Sciatic nerve (tissue), 2 donors: Measurements from ENCODE around the gene NMRK2. TPM values are rescaled to one million over a fixed set of nuclear protein-coding genes. Genes with fewer than 3 reads are reported as not detected.
A peak's percentile ranks its signal among the peaks of the same experiment; 100 is the strongest.

ENCODE experiments used
- ATAC-seq: fragments of 200-7000 bp; cut with Tn5 transposase; one replicate; pipeline ENCODE4 v1.9.1; 2020; ENCODE audit warnings: mild to moderate bottlenecking, moderate library complexity
- DNase-seq: peaks from one replicate; pipeline ENCODE4 v3.0.0-alpha.2; 2020; ENCODE audit warnings: low spot score
- intact Hi-C: fragments of 100-400 bp; cut with DNase I; formaldehyde crosslinking; loops from one replicate; pipeline ENCODE4 v1.14.2; 2022
- total RNA-seq: library from RNA; stranded (reverse); fragmentation: NEBNext Ultra II Directional; extraction: Animal tissue kit (Norgen Biotek cat#: 25700); gene quantifications from one replicate; pipeline ENCODE4 v1.2.1, GENCODE V29; 2021
- donor health status: DM: no; HTN: no; CAD: no.
- donor health status: DM: no; HTN: no; CAD: no.

The NMRK2 gene
- total RNA-seq, 1 donor from 2014 or later, result not detected

DNA sequence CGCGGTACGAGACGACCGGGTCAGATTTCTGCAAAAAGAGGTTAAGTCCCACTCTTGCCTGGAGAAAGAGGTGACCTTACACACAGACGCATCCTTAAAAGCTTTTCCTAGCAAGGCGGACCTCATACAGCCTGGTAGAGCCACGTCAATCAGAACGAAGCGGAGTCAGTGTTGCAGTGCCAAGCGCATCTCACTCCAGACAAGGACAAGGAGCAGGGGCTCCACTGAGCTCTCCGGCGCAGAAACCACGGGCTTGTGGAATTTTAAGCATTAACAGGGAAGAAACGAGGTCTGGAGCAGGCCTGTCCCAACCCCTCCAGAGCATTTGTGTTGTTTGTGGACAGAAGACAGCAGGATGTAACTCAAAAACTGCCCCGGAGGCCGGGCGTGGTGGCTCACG, 45.3 kb downstream of the NMRK2 start:
- DNase-seq, result no peak
- intact Hi-C loops, result no loop called here
- ATAC-seq, result no peak

GRCh38 chr19:3979289-3979673, 46.4 kb downstream of the NMRK2 start:
- ATAC-seq, result no peak
- intact Hi-C loops, result no loop called here
- DNase-seq, result no peak

- intact Hi-C loops, result loop anchor here (10.0 kb wide), 1 partner anchor 225 kb away; no protein-coding TSS in a partner anchor
- ATAC-seq, result no peak
- DNase-seq, result no peak
Observed at GRCh38 chr19:3979674-3980352, 46.9 kb downstream of the NMRK2 start.

DNA sequence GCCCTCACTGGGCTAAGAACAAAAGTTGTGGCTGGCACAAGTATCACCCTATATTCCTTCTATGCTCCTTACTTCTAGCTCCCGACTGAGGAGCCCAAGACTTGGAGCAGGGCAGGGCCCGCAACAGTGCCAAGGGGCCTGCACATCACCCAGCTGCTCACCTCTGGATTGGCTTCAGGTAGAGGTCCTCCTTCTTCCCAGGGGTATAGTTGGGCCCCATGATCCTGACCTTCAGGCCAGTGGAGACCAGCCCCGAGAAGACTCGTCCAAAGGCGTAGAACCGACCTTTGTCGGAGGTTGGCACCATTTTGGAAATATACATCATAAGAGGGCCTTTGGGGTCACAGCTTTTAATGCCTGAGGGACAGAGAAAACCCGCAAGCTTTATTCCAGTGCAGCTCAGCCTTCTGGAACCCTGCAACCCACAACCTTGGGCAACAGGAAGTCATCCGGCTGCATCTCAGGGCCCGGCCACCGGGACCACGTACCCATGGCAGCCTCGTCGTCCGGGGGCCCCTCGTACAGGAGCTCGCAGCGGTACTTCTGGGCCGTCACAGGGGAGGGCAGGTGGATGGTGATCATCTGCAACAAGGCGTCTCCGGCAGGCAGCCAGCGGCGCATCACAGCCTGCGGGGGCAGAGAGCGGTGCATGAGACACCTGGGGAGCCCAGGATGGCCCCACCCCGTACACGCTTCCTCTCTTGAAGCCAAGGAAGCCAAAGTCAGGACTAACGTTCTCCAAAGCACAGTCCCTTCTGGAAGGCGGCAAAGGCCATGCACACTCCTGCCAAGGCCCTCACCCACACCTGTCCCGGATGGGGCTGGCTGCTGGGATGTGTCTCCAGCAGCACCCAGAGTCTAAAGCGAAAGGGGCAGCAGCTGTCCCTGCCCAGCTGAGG, 47.7 kb downstream of the NMRK2 start:
- DNase-seq (no peak), ATAC-seq (no peak)
- intact Hi-C loops, result loop anchor here (10.0 kb wide), 1 partner anchor 224 kb away; no protein-coding TSS in a partner anchor

DNA sequence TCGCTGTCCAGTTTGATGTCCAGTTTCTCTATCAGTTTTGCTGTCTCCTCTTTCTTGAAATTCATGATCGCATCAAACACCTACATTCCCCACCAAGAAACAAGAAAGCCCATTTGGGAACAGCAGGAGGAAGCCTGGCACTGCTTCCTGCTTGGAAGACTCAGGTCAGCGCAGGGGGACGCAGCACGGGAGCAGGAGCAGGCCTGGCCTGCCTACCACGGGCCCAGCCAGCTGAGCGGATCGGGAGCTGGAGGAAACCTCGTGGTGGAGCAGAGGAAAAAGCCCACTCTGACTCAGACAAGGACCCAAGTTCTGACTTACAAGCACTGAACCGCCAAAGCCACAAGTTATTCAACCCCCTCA, 48.5 kb downstream of the NMRK2 start:
- ATAC-seq (no peak), DNase-seq (no peak)
- intact Hi-C loops, result loop anchor here (10.0 kb wide), 1 partner anchor 223 kb away; no protein-coding TSS in a partner anchor

DNA sequence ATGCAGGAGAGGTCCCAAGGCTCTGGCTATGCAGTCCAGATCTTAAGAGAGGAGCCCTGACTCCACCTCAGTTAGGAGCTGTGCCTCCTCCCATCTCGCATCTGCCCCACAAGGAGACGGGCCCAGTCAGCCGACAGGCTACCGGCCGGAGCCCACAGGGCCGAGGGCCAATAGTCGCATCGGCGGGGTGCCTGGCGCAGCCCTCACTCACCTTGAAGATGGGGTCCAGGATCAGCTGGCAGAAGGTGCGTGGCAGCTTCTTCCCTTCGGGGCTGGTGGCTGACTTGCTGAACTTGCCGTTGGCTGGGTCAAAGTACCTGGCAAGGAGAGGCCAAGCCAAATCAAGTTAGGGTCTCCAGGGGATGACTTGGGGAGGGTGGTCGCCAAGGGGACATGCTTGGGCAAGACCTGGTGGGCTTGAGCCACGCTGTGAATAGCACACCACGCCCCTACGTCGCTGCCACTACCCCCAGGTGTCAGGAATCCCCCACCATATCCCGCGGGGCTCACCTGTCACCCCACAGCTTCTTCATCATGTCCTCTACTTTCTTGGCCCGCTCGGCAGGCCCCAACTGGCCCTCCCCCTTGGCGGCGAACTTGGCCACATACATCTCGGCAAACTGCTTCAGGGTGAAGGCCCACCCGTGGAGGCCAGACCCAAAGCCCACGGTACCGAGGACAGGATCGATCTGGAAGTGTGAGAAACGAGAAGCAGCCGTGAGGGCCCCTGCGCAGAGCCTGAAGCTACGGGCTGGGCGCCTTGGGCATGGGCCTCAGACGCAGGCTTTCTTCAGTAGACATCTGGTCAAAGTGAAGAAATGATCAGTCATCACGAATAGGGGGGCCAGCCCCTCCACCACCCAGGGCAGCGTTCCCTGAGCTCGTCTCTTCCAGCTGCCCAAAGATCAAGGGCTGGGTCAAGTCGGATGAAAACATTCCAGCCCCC, 49.1 kb downstream of the NMRK2 start:
- ATAC-seq (no peak), DNase-seq (no peak)
- intact Hi-C loops, result loop anchor here (10.0 kb wide), 1 partner anchor 223 kb away; no protein-coding TSS in a partner anchor

DNA sequence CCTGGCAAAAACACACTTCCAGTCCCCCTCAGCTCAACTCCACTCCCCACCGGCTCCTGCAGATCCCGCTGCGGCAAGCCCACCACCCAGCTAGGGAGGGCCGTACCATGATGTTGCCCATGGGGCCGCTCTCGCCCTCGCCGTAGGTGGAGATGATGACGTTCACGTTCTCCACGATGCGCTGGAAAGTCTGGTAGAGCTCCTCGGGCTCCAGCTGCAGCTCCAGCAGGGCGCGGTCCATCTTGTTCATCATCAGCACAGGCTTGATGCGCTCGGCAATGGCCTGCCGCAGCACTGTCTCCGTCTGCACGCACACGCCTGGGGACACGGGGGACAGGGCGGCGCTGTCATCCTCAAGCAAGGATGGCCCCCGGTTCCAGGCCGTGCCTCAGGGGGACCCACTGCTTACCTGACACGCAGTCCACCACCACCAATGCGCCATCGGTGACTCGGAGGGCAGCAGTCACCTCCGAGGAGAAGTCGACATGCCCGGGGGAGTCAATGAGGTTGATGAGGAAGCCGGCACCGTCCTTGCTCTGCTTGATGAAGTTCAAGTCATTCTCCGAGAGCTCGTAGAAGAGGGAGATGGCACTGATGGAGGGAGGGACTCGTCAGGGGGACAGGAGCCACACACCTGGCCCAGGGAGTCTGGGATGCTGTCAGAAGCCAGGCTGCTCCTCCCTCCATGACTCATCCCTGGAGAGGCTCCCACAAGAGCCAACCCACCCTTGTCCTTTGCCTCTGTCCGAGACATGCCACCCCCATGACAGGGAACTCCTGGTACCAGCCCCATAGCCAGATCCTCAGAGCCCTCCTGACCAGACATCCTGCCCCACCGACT, 50.1 kb downstream of the NMRK2 start:
- intact Hi-C loops, result loop anchor here (10.0 kb wide), 1 partner anchor 222 kb away; no protein-coding TSS in a partner anchor
- ATAC-seq, result no peak
- DNase-seq, result no peak

DNA sequence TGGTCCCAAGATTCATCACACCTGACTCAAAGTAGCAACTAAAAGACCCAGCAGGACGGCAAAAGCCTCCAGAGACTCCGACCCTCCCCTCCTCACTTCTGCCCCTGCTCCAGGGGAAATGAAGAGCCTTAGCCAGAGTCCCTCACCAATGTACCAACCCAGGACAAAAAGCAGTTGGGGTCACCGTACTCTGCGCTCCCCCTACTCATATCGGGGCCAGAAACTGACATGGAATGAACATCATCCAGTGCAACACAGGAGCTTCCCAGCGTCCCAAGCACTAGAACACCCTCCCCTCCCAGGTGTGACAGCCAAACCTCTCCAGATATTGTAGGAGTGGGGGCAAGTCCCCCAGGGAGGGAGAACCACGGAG, 50.7 kb downstream of the NMRK2 start:
- intact Hi-C loops, result loop anchor here (10.0 kb wide), 1 partner anchor 221 kb away; no protein-coding TSS in a partner anchor
- no peak for ATAC-seq
- no peak for DNase-seq

DNA sequence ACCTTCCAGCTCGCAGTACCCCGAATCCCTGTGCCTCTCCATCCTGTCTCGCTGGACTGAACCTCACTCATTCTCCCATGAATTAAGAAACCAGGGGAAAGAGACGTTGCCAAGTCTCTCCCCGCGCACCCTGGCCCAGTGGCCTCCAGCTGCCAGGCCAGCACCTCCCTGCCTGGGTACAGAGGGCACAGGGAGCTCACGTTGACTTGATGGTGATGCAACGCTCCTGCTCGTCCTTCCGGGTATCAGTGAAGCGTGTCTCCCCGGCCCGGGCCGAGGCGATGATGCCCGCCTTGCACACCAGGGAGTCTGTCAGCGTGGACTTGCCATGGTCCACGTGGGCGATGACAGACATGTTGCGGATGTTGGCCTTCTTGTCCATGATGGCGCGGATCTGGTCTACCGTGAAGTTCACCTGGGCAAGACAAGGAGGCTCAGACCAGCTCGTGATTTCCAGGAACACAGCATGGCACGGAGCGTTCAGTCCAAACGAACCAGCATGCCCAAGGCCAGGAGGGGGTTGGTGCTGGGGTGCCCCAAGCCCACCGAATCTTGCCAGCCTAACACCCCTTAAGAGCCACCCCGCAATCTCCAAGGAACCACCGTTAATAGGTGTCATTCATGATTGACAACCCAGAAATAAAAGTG, 51.2 kb downstream of the NMRK2 start:
- DNase-seq (no peak), ATAC-seq (no peak)
- intact Hi-C loops, result loop anchor here (10.0 kb wide), 1 partner anchor 221 kb away; no protein-coding TSS in a partner anchor

DNA sequence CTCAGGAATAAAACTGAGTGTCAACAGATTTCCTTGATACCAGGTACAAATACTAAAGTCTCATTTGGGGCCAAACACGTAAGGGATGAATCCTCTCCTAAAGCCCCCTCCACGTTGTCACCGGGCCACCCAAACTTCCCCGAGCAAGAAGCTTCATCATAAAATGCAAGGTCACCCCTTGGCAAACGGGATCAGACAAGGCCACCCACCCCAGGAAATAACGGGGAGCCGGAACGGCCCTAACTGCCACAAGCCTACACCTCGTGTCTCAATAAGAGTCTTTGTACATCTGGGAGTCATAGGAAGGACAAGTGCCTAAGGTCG, 51.7 kb downstream of the NMRK2 start:
- no peak for ATAC-seq
- intact Hi-C loops, result loop anchor here (10.0 kb wide), 1 partner anchor 220 kb away; no protein-coding TSS in a partner anchor
- no peak for DNase-seq

DNA sequence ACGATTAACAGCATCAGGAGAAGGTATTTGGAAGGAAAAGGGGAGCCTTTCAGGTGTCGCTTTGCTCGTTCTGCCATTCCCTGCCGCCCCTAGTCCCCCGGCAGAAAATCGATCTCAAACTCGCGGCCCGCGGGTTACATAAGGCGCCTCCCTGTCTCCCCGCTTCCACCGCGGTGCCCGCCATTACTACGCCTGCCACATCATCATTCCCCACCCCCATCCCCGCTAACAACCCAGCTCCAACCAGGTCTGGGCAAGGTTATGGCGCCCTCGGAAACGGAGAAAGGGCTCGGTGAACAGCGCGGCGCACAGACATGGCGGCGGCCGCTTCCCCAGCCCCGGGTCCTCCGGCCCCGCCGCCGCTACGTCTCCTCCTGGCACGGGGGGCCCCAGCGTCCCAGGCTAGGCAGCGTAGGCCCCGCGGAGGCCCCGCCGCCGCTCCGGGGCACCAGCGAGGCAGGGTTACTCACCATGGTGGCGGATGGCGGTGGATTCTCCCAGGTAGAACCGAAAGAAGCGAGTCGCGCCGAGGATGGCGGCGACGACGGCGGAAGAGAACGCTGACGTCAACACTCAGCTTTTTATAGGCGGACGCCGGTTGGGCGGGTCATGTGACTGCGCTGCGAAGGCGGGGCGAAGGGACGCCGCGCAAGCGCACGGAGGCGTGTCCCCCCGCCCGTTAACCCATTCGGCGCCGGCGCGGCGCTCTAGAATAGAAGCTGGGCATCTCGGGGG, 52.2 kb downstream of the NMRK2 start, which contains the start of gene EEF2:
Gene EEF2, minus strand, starts transcription at position 556 of the 735 bp plus-strand sequence. Its CDS starts 83 bp downstream, at position 473.
- peak; percentile 84 for ATAC-seq
- DNase-seq, result peak; percentile 96
- intact Hi-C loops, result loop anchor here (10.0 kb wide), 1 partner anchor 220 kb away; no protein-coding TSS in a partner anchor

DNA sequence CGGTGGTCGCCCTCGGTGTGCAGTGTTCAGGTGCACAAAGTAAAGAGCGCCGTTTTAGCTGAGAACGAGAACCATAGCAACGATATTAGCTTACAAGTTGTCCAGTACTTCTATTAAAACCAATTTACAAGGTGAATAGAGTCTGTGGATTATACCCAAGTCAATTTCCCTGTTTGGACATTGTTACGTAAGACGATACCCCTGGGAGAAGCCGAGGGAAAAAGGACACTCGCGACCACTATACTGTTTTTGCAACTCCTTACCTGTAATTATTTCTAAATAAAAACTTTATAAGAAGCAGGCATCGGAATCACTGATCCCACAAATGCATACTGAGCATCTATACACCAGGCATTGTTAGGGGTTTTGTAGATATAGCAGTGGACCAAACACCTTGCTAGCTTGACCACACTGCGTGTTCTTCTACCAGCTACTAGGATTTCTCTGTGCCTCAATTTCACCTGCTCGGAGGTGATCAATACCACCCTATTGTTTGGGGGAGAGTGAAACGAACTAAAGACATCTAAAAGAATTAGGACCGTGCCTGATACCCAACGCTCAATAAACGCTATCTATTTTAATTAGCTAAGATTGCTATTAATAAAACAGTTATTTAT, 52.9 kb downstream of the NMRK2 start:
- no peak for ATAC-seq
- intact Hi-C loops, result loop anchor here (10.0 kb wide), 1 partner anchor 219 kb away; no protein-coding TSS in a partner anchor
- DNase-seq, result no peak

DNA sequence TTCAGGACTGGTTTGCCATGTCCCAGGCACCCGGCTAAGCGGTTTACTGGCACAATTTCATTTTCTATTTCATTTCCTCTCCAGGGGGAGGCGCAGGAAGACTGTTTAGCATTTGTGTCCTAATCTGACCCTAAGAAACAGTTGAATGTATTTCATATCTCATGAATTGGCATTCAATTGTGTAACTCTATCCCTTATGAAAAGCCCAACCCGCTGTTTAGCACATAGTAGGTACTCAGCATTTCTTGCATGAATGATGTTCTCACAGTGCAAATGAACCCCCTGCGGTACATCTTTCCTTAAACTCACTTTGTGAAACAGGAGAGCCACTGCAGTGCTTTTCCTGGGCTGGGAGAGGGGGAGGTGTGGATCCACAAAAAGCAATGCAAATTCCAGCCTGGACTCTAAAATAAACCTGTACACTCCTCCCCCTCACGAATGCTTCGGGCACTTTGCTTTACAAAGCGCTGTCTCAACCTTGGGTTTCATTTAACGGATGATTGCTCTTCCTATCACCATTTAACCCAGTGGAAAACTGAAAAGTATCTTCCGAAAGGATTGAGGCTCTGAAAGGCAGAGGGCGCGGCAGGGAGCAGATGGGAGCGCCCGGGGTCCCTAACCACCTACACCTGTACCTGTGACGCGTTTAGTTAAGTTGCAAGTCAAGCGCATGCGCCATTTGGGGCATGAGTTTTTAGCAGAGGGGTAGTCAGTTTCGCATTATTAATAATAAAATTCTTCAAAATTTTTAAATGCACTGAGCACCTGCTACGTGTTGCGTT, 53.6 kb downstream of the NMRK2 start:
- peak; percentile 69 for ATAC-seq
- no peak for DNase-seq
- intact Hi-C loops, result loop anchor here (10.0 kb wide), 1 partner anchor 218 kb away; no protein-coding TSS in a partner anchor

DNA sequence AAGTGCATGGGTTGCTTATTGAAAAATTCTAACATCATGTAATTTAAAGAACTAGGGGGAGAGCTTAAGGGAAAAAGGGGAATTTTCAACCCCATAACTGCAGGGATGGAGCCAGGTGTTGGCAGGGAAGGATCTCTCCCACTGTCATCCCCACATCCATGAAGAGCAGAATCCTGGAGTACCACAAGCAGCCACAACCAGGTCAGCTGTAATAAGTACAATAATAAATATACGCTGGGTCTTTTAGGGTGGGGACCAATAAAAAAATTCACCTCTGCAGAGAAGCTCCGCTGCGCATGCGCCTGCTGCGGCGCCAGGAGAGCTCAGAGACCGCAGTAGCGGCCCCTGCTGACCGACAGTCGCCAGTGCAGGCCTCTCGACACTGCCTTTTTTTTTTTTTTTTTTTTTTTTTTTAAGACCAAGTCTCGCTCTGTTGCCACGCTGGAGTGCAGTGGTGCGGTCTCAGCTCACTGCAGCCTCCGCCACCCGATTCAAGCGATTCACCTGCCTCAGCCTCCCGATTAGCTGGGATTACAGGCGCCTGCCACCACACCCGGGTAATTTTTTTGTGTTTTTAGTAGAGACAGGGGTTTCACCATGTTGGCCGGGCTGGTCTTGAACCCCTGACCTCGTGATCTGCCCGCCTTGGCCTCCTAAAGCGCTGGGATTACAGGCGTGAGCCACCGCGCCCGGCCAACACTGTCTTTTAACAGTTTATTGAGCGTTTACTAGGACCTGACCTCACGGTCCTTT, 54.9 kb downstream of the NMRK2 start:
- DNase-seq (peak; percentile 91), ATAC-seq (peak; percentile 22)
- intact Hi-C loops, result loop anchor here (10.0 kb wide), 1 partner anchor 217 kb away; no protein-coding TSS in a partner anchor

- intact Hi-C loops, result no loop called here
- no peak for ATAC-seq
- DNase-seq, result no peak
Observed at GRCh38 chr19:3990815-3991117, 57.9 kb downstream of the NMRK2 start.
